Stromal cell of bone marrow (primary cell): Measurements from ENCODE around the gene CYP2W1.
"Not testable (repeated sequence)": the region's sequence is repeated elsewhere in the genome, so short reads cannot be mapped to it uniquely, and the experiment has no call there.

Source experiments
- DNase-seq: peaks from one replicate; pipeline ENCODE4 v3.0.0-alpha.2; 2012; ENCODE audit warnings: low read depth

The CYP2W1 gene

GRCh38 chr7:997404-998395 is 14.7 kb downstream of the CYP2W1 start:
- no peak for DNase-seq

GRCh38 chr7:999149-999879 is 16.3 kb downstream of the CYP2W1 start:
- no peak for DNase-seq

- no peak for DNase-seq
Measured at GRCh38 chr7:999941-1000935, 17.3 kb downstream of the CYP2W1 start.

DNA sequence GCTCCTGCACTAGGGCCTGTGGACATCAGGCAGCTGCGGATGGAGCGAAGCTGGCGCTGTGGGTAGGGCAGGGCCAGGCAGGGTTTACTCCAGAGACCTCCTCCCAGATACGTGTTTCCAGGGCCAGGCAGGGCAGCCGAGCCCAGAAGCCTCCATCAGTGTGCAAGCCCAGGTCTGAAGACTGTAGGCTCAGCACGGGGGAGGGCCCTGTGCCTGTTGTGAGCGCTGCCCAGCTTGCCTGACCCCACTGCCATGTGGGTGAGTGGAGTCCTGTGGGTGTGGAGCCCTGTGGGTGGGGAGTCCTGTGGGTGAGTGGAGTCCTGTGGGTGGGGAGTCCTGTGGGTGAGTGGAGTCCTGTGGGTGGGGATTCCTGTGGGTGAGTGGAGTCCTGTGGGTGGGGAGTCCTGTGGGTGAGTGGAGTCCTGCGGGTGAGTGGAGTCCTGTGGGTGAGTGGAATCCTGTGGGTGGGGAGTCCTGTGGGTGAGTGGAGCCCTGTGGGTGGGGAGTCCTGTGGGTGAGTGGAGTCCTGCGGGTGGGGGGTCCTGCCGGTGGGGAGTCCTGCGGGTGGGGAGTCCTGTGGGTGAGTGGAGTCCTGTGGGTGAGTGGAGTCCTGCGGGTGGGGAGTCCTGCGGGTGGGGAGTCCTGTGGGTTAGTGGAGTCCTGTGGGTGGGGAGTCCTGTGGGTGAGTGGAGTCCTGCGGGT is 18.2 kb downstream of the CYP2W1 start:
- DNase-seq = not testable (repeated sequence)

GRCh38 chr7:1002026-1002425 is 19.0 kb downstream of the CYP2W1 start:
- DNase-seq = not testable (repeated sequence)

DNA sequence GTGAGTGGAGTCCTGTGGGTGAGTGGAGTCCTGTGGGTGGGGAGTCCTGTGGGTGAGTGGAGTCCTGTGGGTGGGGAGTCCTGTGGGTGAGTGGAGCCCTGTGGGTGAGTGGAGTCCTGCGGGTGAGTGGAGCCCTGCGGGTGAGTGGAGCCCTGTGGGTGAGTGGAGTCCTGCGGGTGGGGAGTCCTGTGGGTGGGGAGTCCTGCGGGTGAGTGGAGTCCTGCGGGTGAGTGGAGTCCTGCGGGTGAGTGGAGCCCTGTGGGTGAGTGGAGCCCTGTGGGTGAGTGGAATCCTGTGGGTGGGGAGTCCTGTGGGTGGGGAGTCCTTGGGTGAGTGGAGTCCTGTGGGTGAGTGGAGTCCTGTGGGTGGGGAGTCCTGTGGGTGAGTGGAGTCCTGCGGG is 19.5 kb downstream of the CYP2W1 start:
- DNase-seq = not testable (repeated sequence)

GRCh38 chr7:1004018-1004852 is 21.3 kb downstream of the CYP2W1 start:
- no peak for DNase-seq

- DNase-seq = no peak
Measured at GRCh38 chr7:1005303-1005702, 22.3 kb downstream of the CYP2W1 start.

DNA sequence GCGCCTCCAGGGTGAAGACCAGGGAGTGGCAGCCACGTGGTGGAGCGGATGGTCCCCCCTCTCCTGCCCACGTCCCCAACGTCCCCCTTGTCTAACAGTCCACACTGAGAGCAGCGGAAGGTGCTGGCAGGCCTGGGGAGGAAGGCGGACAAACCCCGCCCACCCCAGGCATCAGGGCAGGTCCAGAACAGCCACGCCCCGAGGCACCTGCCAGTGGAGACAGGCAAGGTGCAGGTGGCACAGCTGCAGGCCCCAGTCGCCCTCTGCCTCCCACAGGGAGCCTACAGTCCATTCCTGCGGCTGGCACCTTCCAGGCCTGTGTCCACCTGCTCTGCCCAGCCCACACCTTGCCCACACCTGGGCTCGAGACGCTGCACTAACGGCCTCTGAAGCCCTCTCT is 24.9 kb downstream of the CYP2W1 start:
- no peak for DNase-seq

DNA sequence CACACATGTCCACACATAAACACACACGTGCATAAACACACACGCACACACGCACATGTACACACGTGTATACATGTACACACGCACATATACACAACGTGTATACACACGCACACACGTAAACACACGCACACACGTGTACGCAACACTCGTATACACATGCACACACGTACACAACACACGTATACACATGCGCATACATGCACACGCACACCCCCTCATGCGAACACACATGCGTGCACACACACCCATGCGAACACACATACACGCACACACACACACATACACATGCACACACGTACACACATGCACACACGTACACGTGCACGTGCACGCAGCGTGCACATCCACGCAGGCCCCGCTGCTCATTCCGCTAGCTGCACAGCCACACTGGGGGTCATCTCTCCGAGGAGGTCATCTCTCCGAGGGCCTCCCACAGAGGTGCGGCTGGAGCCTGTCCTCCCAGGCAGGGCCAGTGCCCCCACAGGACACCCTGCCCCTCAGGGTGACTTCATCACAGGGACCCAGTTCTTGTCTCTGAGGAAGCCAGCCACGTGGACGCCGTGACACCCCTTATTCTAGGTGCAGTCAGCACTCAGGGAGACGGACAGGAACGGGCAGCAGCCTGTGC is 25.9 kb downstream of the CYP2W1 start:
- DNase-seq = no peak

GRCh38 chr7:1009747-1010146 is 26.8 kb downstream of the CYP2W1 start:
- no peak for DNase-seq

- no peak for DNase-seq
Measured at GRCh38 chr7:1010226-1010625, 27.2 kb downstream of the CYP2W1 start.

DNA sequence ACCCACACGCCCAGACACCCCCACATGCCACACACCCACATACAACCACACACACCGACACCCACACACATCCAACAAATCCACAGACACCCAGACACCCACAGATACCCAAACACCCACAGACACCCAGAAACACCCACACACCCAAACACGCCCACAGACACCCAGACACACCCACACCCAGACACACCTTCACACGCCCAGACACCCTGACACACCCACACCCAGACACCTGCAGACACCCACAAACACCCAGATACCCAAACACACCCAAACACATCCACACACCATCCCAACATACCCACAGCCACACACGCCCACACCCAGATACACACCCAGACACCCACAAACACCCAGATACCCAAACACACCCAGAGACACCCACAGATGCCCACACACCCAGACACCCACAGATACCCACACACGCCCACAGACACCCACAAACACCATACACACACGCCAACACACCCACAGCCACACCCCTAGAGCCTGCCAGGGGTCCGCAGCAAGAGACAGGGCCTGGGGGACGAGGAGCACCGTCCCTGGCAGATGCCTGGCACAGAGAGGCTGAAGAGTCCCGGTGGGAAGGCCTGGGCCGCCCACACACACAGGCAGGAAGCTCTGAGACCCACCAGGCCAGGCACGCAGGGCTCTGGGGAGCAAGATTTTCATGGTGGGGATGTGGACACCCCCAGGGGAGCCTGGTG is 28.5 kb downstream of the CYP2W1 start:
- no peak for DNase-seq

DNA sequence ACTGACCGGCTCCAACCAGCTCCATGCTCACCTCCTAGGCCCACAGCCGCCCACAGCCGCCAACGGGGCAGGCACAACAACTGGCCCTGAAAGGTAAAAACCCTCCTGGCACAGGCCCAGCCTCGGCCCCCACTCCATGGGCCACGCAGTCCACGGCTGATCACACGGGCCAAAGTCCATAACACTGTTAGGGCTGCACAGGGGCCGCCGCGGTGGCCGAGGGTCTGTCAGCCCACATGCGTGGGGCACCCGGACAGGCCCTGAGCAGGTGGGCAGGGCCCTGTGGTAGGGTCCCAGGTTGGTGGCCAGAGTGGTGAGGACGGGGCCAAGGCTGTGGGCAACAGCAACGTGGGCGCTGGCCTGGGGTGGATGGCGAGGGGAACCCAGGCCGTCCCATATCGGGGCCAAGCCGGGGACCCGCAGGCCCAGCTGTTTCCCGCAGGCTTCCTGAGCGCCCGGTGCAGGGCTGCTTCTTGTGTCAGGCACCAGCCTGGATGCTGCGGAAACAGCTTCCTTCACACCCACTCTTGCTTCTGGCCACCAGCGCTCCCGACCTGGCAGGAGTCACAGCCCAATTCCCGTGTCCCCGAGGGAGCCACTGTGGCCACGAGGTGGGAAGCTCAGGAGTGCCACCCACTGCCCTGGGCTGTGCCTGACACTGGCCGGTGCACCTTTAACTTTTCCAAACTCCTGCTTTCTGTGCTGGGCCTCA is 29.2 kb downstream of the CYP2W1 start:
- DNase-seq = no peak

DNA sequence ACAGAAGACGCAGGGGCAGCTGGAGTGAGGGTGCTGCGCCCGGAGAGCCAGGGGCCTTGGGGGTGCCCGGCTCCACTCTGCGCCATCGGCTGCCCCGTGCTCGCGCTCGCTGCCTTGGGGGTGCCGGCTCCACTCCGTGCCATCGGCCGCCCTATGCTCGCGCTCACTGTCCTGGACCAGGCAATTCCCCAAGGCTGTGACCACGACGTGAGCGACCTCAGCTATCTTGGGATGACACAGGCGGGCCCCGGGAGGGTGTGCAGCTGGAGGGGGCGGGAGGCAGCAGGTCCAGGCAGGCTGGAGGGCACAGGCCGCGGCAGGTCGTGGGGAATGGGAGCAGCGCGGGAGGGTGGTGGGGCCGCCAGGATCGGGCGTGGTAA is 29.7 kb downstream of the CYP2W1 start:
- no peak for DNase-seq

GRCh38 chr7:1013581-1013980 is 30.6 kb downstream of the CYP2W1 start:
- DNase-seq = no peak

DNA sequence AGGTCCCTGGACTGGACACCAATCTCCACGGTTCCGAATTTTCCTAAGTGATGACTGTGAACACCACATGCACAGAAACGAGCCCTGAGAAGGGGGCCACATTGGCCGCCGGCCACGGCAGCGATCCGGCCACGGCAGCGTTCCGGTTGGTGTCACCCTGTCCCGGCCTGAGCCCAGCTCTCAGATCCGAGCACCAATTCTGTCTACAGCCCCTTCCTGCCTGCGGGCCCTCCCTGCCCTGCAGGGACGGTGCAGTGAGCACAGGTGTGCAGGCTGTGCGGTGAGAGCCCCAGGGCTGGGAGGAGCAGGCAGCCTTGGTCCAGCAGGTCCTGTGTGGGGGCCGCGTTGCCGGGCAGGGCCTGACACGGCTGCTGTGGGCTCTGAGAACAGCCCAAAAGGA is 31.7 kb downstream of the CYP2W1 start:
- no peak for DNase-seq
